Upper lobe of left lung (tissue), 4 donors: ENCODE measurements around the gene TMEM117.

Experiments used
- EP300 ChIP-seq, 4 donors: sonication (generic); formaldehyde crosslinking; IDR thresholded peaks; one replicate each; pipeline ENCODE4 v1.5.1; 2017; ENCODE audit warnings: antibody characterized with exemption in 4 of 4, control low read depth in 2 of 4
- POLR2A ChIP-seq, 4 donors: fragments of 450-650 bp; IDR thresholded peaks; one replicate each; pipeline ENCODE4 v1.5.1; 2016 to 2017; ENCODE audit warnings: antibody characterized with exemption in 4 of 4, mild to moderate bottlenecking in 2 of 4
- POLR2AphosphoS5 ChIP-seq, 2 donors: sonication (generic); formaldehyde crosslinking; IDR thresholded peaks; one replicate each; pipeline ENCODE4 v1.5.1; 2017; ENCODE audit warnings: antibody characterized with exemption in 2 of 2
- TF ChIP-seq, protein P1 (sequence below), 6 experiments: fragments of 450-650 bp in 4 of 6; fragments of 200-600 bp in 2 of 6; sonication (generic) in 2 of 6; IDR thresholded peaks; one replicate each; pipeline ENCODE4 v1.5.1; 2016 to 2019; ENCODE audit warnings: antibody characterized with exemption in 6 of 6

DNA sequence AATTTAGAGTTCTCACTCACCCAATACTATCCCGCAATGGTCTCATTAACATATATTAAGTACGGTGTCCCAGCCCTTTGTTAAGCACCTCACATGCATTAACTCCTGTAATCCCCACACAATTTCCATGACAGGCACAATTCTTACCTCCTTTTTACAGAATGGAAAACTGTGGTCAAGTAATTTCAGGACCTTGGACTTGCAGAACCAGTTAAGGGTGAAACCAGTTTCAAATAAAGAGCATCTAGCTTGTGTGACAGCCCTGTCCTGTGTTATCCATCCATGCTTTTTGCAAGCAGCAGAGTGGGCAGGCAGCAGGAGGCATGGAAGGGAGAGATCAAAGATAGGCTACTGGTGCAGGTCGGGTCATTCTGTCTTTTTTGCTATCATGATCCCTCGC lies 569.4 kb downstream of the TMEM117 start:
- TF ChIP-seq, protein P1, sequence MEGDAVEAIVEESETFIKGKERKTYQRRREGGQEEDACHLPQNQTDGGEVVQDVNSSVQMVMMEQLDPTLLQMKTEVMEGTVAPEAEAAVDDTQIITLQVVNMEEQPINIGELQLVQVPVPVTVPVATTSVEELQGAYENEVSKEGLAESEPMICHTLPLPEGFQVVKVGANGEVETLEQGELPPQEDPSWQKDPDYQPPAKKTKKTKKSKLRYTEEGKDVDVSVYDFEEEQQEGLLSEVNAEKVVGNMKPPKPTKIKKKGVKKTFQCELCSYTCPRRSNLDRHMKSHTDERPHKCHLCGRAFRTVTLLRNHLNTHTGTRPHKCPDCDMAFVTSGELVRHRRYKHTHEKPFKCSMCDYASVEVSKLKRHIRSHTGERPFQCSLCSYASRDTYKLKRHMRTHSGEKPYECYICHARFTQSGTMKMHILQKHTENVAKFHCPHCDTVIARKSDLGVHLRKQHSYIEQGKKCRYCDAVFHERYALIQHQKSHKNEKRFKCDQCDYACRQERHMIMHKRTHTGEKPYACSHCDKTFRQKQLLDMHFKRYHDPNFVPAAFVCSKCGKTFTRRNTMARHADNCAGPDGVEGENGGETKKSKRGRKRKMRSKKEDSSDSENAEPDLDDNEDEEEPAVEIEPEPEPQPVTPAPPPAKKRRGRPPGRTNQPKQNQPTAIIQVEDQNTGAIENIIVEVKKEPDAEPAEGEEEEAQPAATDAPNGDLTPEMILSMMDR (IDR thresholded peaks at IDR 0.05) = no peak
- TF ChIP-seq POLR2AphosphoS5 (IDR thresholded peaks at IDR 0.05) (no peak), EP300 (IDR thresholded peaks at IDR 0.05) (no peak), POLR2A (IDR thresholded peaks at IDR 0.05) (no peak)
